T follicular helper cell (primary cell): Measurements from ENCODE around the gene TBC1D9.
"Not testable (repeated sequence)": the region's sequence is repeated elsewhere in the genome, so short reads cannot be mapped to it uniquely, and the experiment has no call there.

Experiments used
- DNase-seq: peaks from one replicate; pipeline ENCODE4 v3.0.0-alpha.2; 2020; ENCODE audit warnings: low read depth
- total RNA-seq, 2 experiments: gene quantifications; one replicate each; lab custom pipeline; 2026; lab: John Stamatoyannopoulos, UW

TBC1D9 gene
- 0 reads per million in 2 experiments for total RNA-seq

DNA sequence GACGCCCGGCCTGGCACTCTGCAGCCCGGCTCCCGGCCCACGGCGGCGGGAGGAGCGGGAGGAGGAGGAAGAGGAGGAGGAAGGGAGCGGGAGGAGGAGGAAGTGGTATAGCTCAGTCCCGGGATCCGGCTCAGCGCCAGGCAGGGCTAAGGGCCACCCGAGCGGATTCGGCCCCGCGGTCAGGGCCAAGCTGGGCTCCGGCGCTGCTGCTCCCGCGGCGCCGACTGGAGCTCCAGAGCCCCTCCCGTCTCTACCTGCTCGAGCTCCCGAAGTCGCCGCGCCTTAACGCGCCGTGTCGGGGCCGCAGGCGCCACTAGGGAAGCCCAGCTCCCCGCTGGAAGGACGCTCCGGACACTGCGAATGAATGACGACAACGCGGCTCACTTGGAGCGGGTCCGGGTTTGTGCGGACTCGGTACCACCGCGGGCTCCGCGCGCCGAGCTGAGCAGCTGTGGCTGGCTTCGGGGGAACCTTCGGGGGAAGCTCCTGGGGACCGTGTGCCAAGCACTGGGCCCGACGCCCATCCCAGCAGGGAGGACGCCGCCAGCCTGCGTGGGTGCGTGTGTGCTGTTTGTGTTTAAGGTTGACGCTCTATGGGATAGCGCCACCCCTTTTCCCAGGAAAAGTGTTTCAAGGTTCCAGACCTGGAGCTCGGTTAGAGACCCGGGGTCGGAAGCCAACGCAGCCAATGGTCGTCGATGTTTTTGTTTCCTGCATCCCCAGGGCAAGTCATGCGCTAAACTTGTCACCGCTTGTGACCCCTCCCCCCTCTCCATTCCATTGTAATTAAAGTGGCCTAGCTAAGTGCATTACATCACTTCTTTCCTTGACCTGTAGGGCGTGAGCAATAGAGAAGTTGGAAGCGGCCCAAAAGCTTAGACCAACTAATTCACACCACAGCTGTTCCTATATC lies at the start of gene TBC1D9:
TSS of gene TBC1D9 (minus strand) at position 67 of the 913 bp plus-strand sequence. CDS start 340 bp downstream, outside the sequence.
- no peak for DNase-seq

GRCh38 chr4:140805293-140805692 lies 49.1 kb upstream of the TBC1D9 start:
- no peak for DNase-seq

GRCh38 chr4:140802591-140802990 lies 46.4 kb upstream of the TBC1D9 start:
- no peak for DNase-seq

- no peak for DNase-seq
These were observed 44.5 kb upstream of the TBC1D9 start for GRCh38 chr4:140800666-140801065.

DNA sequence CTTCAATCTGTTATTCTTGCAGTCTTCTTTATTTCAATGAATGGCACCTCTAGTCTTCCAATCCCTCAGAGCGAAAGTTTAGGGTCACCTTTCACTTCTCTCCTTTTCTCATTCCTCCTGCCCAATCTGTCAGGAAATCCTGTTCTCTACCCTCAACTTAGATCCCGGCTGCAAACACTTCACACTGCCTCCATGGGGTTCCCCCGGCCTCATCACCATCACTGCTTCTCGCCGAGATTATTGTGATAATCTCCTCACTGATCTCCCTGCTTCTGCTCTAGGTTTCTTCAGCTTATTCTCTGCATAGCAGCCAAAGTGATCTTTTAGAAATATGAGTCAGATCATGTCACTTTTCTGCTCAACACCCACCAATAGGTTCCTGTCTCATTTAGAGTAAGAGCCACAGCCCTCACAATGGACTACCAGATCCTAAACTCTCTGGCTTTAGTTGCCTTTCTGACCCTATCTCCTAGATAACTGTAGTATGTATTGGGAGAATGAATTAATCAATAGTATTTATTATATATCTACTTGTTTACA lies 43.6 kb upstream of the TBC1D9 start:
- DNase-seq, result no peak

- no peak for DNase-seq
These were observed 37.1 kb upstream of the TBC1D9 start for GRCh38 chr4:140793291-140793690.

DNA sequence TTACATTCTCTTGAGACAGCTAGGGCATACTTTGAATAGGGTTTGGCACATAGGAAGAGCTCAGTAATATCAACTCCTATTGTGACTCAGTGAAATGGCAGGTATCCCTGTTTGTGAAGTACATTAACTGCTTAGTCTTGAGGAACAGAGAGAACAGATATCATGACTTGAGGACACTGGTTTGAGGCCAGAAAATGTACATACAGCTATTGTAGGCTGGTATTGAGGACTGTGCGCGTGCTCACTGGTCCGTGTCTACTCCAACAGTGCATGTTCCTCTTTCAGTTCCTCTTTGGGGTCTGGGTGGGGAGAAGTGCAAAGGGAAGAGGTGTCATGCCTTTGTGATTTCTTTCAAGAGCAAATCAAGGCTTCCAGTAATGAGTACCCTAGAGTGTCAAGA lies 34.6 kb upstream of the TBC1D9 start:
- DNase-seq, result no peak

- no peak for DNase-seq
These were observed 34.0 kb upstream of the TBC1D9 start for GRCh38 chr4:140790171-140790570.

DNA sequence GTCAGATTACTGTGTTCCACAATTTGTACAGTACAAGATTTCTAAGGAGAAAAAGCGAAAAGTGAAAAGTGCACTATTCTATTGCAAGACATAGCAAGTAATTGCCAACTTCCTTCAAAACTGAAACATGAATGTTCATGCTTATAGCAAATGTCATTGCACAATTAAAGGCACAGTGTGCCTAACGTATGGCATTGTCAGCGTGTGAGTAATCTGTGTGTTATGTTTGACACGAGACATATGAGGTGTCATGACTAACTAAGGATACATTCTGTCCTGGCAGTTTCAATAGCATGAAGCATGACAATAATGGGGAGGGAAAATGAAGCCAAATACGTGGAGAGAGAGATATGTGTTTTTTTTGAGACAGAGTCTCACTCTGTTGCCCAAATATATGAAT lies 33.6 kb upstream of the TBC1D9 start:
- no peak for DNase-seq

DNA sequence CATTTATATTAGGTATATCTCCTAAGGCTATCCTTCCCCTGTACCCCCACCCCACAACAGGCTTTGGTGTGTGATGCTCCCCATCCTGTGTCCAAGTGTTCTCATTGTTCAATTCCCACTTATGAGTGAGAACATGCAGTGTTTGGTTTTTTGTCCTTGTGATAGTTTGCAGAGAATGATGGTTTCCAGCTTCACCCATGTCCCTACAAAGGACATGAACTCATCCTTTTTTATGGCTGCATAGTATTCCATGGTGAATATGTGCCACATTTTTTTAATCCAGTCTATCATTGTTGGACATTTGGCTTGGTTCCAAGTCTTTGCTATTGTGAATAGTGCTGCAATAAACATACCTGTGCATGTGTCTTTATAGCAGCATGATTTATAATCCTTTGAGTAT lies 26.6 kb upstream of the TBC1D9 start:
- DNase-seq, result not testable (repeated sequence)

DNA sequence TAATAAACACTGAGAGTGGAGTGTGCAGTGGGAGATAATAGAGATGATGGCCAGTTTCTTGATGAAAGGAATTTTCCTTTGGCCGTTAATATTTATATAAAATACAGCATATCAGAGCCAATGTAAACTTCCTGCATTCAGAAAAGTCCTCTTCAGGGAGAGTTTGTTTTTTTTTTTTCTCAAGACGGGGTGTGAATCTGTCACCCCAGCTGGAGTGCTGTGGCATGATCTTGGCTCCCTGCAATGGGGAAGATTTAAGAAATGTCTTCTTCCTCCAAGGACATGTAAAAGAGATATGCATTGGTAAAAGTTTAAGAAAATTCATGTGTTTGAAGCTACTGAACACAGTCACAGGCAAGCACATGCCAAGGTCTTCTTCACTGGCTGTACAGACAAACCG lies 25.4 kb upstream of the TBC1D9 start:
- DNase-seq, result no peak

DNA sequence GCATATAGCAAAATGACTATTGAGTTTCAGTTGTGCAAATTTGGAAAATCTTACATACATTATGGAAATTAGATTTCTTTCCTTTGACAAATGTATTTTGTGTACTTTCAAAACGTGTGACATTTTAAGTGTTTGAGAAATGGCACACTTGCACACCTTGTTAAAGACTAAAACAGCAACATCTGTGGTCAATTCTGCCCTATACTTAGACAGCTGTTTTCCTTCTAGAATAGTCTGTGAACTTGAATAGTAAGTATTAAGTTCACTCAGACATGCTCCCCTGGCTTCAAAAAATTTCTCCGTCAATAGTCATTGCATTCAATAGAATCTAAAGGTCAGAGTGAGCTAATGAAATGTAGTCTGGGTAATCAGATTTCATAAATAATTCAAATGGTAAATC lies 21.7 kb upstream of the TBC1D9 start:
- DNase-seq, result no peak

- DNase-seq, result no peak
These were observed 21.2 kb upstream of the TBC1D9 start for GRCh38 chr4:140777386-140777785.

GRCh38 chr4:140776556-140776955 lies 20.4 kb upstream of the TBC1D9 start:
- no peak for DNase-seq

- no peak for DNase-seq
These were observed 18.8 kb upstream of the TBC1D9 start for GRCh38 chr4:140774956-140775355.

GRCh38 chr4:140774510-140774909 lies 18.3 kb upstream of the TBC1D9 start:
- no peak for DNase-seq

GRCh38 chr4:140769209-140769608 lies 13.0 kb upstream of the TBC1D9 start:
- no peak for DNase-seq

DNA sequence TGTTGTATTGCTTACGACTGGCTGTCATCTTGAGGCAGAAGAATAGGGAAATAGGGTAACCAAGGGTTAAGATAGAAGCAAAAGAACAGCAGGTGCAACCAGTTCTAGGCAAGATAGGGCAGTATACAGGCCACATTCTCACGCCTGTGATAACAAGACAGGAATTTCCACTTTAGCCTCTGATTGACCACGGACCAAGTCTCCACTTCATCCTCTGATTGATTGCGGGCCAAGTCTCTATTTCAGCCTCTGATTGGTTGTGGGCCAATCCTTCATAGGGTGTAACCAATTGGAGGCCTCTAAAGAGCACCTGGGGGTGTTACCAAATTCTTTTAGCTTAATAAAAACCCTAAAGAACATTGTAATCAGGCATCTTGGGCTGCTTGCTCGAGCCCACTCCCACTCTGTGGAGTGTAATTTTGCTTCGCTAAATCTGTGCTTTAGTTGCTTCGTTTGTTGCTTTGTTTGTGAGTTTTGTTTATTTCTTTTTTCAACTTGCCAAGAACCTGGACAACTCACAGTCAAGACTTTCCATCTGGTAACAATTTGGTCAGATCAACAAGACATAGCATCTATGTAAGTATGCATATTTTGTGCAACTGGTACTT lies 8.7 kb upstream of the TBC1D9 start:
- DNase-seq, result no peak

DNA sequence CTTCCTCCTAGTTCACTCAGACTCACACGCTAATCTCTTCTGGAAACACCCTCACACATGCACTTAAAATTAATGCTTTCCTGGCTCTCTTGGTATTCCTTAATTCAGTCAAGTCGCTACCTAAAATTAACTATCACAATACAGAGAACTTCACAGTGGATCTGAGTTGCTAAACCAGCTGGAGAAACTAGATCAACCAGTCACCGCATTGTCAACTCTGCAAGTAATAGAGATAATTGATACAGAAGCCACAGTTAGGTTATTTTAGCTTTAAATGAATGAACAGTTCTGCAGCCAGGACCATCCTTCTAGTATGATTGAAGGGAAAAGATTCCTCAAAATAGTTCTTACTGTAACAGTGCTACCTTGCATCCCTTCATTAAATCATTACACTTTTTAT lies 6.0 kb upstream of the TBC1D9 start:
- DNase-seq, result no peak

DNA sequence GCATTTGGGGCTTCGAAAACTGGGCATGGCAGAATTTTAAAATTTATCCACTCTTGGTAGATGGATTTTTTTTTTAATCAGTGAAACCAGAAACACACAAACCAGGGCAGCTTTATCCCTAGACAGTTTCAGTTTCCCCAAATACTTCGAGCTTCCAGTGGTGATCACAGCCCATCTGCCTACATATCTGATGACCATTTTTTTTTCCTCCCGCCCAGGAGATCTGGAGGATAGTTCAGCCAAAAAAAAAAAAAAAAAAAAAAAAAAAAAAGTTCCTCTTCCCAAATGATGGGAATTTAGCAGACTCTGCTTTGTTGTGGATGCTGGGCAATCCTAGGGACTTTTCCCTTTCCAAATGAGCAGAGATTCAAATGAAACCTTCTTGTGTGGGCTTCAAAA lies 1.0 kb upstream of the TBC1D9 start:
- DNase-seq, result no peak

DNA sequence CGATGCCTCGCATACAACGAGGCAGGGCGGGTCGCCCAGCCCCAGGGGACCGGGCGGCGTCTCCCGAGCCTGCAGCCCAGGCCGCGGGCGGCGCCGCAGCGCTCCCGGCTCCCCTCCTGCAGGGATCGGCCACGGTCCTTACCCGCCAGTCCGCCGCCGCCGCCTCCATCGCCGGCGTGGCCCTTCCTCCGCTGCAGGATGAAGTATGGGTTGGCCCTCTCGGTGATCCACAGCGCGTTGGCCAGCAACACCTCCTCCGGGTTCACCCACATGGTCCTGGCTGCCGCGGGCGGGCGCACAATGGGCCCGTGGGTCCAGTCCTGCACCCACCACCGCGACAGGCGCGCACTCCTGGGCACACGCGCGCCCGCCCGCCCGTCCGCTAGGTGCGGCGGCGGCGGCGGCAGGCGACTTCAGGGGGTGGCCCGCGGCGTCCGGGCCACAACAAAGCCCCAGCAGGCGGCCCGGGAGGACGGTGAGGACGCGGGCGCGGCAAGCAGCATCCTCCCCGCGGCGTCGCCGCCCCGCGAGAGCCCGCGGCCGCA lies 339 bp downstream of the TBC1D9 start:
- no peak for DNase-seq

- no peak for DNase-seq
These were observed 1.0 kb downstream of the TBC1D9 start for GRCh38 chr4:140754918-140755773.
